Uterus (tissue), 4 donors: ENCODE data around the gene MARCKSL1. TPM values are rescaled to one million over a fixed set of nuclear protein-coding genes. Genes with fewer than 3 reads are reported as not detected.
"Not testable (repeated sequence)": the region's sequence is repeated elsewhere in the genome, so short reads cannot be mapped to it uniquely, and the experiment has no call there.

ENCODE experiments used
- DNase-seq, 2 donors: peaks; one replicate each; pipeline ENCODE4 v3.0.0-alpha.2; 2019 to 2020
- H3K27ac ChIP-seq, 2 donors: fragments of 200-600 bp; sonication (generic); 1 replicate in 1 of 2; 2 replicates in 1 of 2; pipeline ENCODE4 v1.5.1; 2016 to 2018
- H3K27me3 ChIP-seq, 2 donors: fragments of 200-600 bp; sonication (generic); one replicate each; pipeline ENCODE4 v1.5.1; 2018 to 2019; ENCODE audit warnings: control low read depth in 1 of 2
- H3K36me3 ChIP-seq, 2 donors: fragments of 200-600 bp; sonication (generic); one replicate each; pipeline ENCODE4 v1.5.1; 2019; ENCODE audit warnings: control low read depth in 1 of 2
- H3K4me1 ChIP-seq, 2 donors: fragments of 200-600 bp; sonication (generic); one replicate each; pipeline ENCODE4 v1.5.1; 2018 to 2019; ENCODE audit warnings: control low read depth in 1 of 2
- H3K4me3 ChIP-seq, 2 donors: fragments of 200-600 bp; sonication (generic); 1 replicate in 1 of 2; 2 replicates in 1 of 2; pipeline ENCODE4 v1.5.1; 2018 to 2019; ENCODE audit warnings: mild to moderate bottlenecking in 1 of 2
- H3K9me3 ChIP-seq, 2 donors: fragments of 200-600 bp; sonication (generic); one replicate each; pipeline ENCODE4 v1.5.1; 2019; ENCODE audit warnings: control low read depth in 1 of 2
- CTCF ChIP-seq, 4 experiments: fragments of 200-600 bp in 2 of 4; fragments of 450-650 bp in 2 of 4; sonication (generic) in 2 of 4; IDR thresholded peaks; one replicate each; pipeline ENCODE4 v1.5.1; 2016 to 2019; ENCODE audit warnings: antibody characterized with exemption in 4 of 4, mild to moderate bottlenecking in 2 of 4, moderate library complexity in 1 of 4
- POLR2A ChIP-seq, 2 donors: fragments of 450-650 bp; IDR thresholded peaks; one replicate each; pipeline ENCODE4 v1.6.1; 2016; ENCODE audit warnings: antibody characterized with exemption in 2 of 2, mild to moderate bottlenecking in 1 of 2, moderate library complexity in 1 of 2
- intact Hi-C: fragments of 100-400 bp; cut with DNase I; formaldehyde crosslinking; loops from one replicate; pipeline ENCODE4 v1.15.1; 2023; ENCODE audit warnings: low total_unique reads
- small RNA-seq: library from RNA; depleted of rRNA; stranded (forward); fragments of <200 nt; gene quantifications from one replicate; pipeline ENCODE3, GENCODE V24; 2016
- total RNA-seq, 4 donors: library from RNA; depleted of rRNA in 3 of 4; stranded (reverse); fragments of >200 nt in 3 of 4; gene quantifications; one replicate each; pipeline versions ENCODE4 v1.1.0 to v1.2.4, GENCODE V29; 2014 to 2023
- donor health status: DM: yes; HTN: yes; CAD: no.

MARCKSL1 gene
- total RNA-seq, 4 donors from 2014 or later: 14.7 to 93.3 (median 53.0) TPM

- Histone ChIP-seq H3K4me1 (no peaks in the 10 kb centered on the region), H3K9me3 (no peaks in the 10 kb centered on the region), H3K27ac (peak overlapping the region; percentile 86 to 89), H3K4me3 (peak overlapping the region; percentile 82 to 96), H3K36me3 (no peaks in the 10 kb centered on the region), H3K27me3 (no peaks in the 10 kb centered on the region)
- intact Hi-C loops: no loop called here
- TF ChIP-seq POLR2A (IDR thresholded peaks at IDR 0.05) (no peak), CTCF (IDR thresholded peaks at IDR 0.05) (no peak)
- DNase-seq: no peak
These were observed 44.8 kb downstream of the MARCKSL1 start for GRCh38 chr1:32291145-32291707.

GRCh38 chr1:32289256-32289655 is 46.8 kb downstream of the MARCKSL1 start:
- intact Hi-C loops: no loop called here
- Histone ChIP-seq H3K9me3 (no peaks in the 10 kb centered on the region), H3K4me1 (no peaks in the 10 kb centered on the region), H3K36me3 (no peaks in the 10 kb centered on the region), H3K4me3 (no peak overlapping the region), H3K27me3 (no peaks in the 10 kb centered on the region), H3K27ac (no peak overlapping the region)
- TF ChIP-seq CTCF (IDR thresholded peaks at IDR 0.05) (no peak), POLR2A (IDR thresholded peaks at IDR 0.05) (no peak)
- no peak for DNase-seq

- H3K4me3 ChIP-seq: no peak overlapping the region
- H3K27ac ChIP-seq: no peak overlapping the region
- no peaks in the 10 kb centered on the region for H3K4me1 ChIP-seq
- no peaks in the 10 kb centered on the region for H3K36me3 ChIP-seq
- DNase-seq: no peak
- TF ChIP-seq CTCF (IDR thresholded peaks at IDR 0.05) (no peak), POLR2A (IDR thresholded peaks at IDR 0.05) (no peak)
- no peaks in the 10 kb centered on the region for H3K9me3 ChIP-seq
- intact Hi-C loops: no loop called here
- no peaks in the 10 kb centered on the region for H3K27me3 ChIP-seq
These were observed 49.3 kb downstream of the MARCKSL1 start for GRCh38 chr1:32286763-32287162.

- no peaks in the 10 kb centered on the region for H3K9me3 ChIP-seq
- no peaks in the 10 kb centered on the region for H3K27me3 ChIP-seq
- H3K36me3 ChIP-seq: no peaks in the 10 kb centered on the region
- TF ChIP-seq POLR2A (IDR thresholded peaks at IDR 0.05) (no peak), CTCF (IDR thresholded peaks at IDR 0.05) (no peak)
- no peaks in the 10 kb centered on the region for H3K4me1 ChIP-seq
- H3K4me3 ChIP-seq: no peak overlapping the region
- no peak overlapping the region for H3K27ac ChIP-seq
- intact Hi-C loops: no loop called here
- DNase-seq: no peak
These were observed 50.4 kb downstream of the MARCKSL1 start for GRCh38 chr1:32285658-32286057.

GRCh38 chr1:32284777-32285176 is 51.3 kb downstream of the MARCKSL1 start:
- H3K4me3 ChIP-seq, H3K36me3 ChIP-seq, H3K27ac ChIP-seq, intact Hi-C loops, H3K9me3 ChIP-seq, H3K4me1 ChIP-seq, H3K27me3 ChIP-seq, DNase-seq: not testable (repeated sequence)

Small RNA genes within 50 kb of the gene (small RNA-seq; reads per million reads assigned to genes)
- gene RF00019: not detected

Other genes starting within 250 kb of the MARCKSL1 start
- gene KPNA6, start 228.2 kb downstream of the MARCKSL1 start, total RNA-seq: 10 to 100 TPM; 26.9 to 69.9 (median 38.5) TPM
- gene TXLNA, start 156.6 kb downstream of the MARCKSL1 start, total RNA-seq: 10 to 100 TPM; 14.1 to 60.1 (median 40.4) TPM
- 10 to 100 TPM in 1 of 4 donors, 1 to 10 TPM in 2, not detected in 1; 3.5 to 21.5 (median 7.4) TPM for gene CCDC28B, start 135.6 kb downstream of the MARCKSL1 start, total RNA-seq
- 1 to 10 TPM in 3 of 4 donors, under 1 TPM in 1; 0.51 to 6.8 (median 4.3) TPM for gene IQCC, start 130.6 kb downstream of the MARCKSL1 start, total RNA-seq
- gene DCDC2B, start 127.1 kb downstream of the MARCKSL1 start, total RNA-seq: under 1 TPM in 2 of 4 donors, not detected in 2; 0.26 to 0.62 TPM
- 10 to 100 TPM in 3 of 4 donors, under 1 TPM in 1; 0.59 to 40.8 (median 13.5) TPM for gene TMEM234, start 113.9 kb downstream of the MARCKSL1 start, total RNA-seq
- gene EIF3I, start 113.8 kb downstream of the MARCKSL1 start, total RNA-seq: 100 to 1,000 TPM; 111 to 246 (median 143) TPM
- gene FAM167B, start 89.0 kb downstream of the MARCKSL1 start, total RNA-seq: 10 to 100 TPM in 2 of 4 donors, 1 to 10 TPM in 1, not detected in 1; 1.2 to 29.0 (median 13.1) TPM
- gene LCK, start 85.0 kb downstream of the MARCKSL1 start, total RNA-seq: 1 to 10 TPM in 3 of 4 donors, under 1 TPM in 1; 0.26 to 2.0 (median 1.4) TPM
- gene HDAC1, start 44.1 kb downstream of the MARCKSL1 start, total RNA-seq: 100 to 1,000 TPM in 1 of 4 donors, 10 to 100 TPM in 3; 27.4 to 161 (median 91.2) TPM
- gene FAM229A, start 26.3 kb upstream of the MARCKSL1 start, total RNA-seq: 10 to 100 TPM in 2 of 4 donors, 1 to 10 TPM in 1, not detected in 1; 5.2 to 20.2 (median 14.4) TPM
- gene TSSK3, start 26.3 kb upstream of the MARCKSL1 start, total RNA-seq: 10 to 100 TPM in 1 of 4 donors, under 1 TPM in 1, not detected in 2; 0.35 to 21.3 TPM
- 10 to 100 TPM; 25.9 to 77.4 (median 65.2) TPM for gene BSDC1, start 58.2 kb upstream of the MARCKSL1 start, total RNA-seq
- gene ZBTB8B, start 128.8 kb upstream of the MARCKSL1 start, total RNA-seq: 1 to 10 TPM in 1 of 4 donors, under 1 TPM in 1, not detected in 2; 0.06 to 3.6 TPM
- 10 to 100 TPM in 3 of 4 donors, 1 to 10 TPM in 1; 4.1 to 42.2 (median 17.2) TPM for gene ZBTB8A, start 203.2 kb upstream of the MARCKSL1 start, total RNA-seq